GM19238 (cell line): Measurements from ENCODE around the gene MAU2.
"Not testable (repeated sequence)": the region's sequence is repeated elsewhere in the genome, so short reads cannot be mapped to it uniquely, and the experiment has no call there.

ENCODE experiments used
- DNase-seq: peaks from one replicate; pipeline ENCODE4 v3.0.0; 2011; ENCODE audit warnings: low spot score; ENCODE audit not compliant: insufficient read length

Gene MAU2

DNA sequence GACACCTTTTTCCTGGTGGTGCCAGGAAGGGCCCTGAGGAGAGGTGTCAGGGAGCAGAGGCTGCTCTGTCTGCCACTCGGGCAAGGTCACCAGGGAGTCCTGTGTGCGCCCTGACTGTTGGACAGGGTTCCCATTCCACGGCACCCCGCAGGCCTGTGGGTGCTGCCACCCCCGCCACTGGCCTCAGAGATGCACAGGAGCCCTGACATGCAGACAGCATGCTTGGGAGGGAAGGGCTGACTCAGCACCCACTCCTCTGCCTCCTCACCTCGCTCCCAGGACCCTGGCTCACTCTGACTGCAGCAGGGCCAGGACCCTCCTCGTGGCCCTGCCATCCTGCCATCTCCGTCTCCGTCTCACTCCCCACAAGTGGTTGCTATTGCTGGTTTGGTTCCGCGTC, 25.3 kb downstream of the MAU2 start:
- DNase-seq: no peak

GRCh38 chr19:19347401-19348110, 26.9 kb downstream of the MAU2 start:
- no peak for DNase-seq

DNA sequence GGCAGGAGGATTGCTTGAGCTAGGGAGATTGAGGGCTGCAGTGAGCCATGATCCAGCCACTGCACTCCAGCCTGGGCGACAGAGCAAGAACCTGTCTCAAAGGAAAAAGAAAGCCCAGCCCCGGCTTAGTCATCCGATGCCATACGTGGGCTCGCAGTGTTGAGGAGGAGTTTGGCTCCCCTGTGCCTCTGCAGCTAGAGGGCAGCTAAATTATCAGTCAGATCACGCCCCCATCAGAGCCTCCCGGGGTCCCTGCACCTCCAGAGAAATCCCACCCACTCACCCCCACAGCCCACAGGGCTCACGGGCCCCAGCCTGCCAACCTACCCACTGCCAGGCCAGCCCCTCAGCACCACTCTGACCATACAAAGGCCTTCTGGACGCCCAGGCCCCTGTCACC, 27.6 kb downstream of the MAU2 start:
- DNase-seq: no peak

- no peak for DNase-seq
These were observed 28.7 kb downstream of the MAU2 start for GRCh38 chr19:19349365-19349764.

- not testable (repeated sequence) for DNase-seq
These were observed 30.1 kb downstream of the MAU2 start for GRCh38 chr19:19350756-19351155.

DNA sequence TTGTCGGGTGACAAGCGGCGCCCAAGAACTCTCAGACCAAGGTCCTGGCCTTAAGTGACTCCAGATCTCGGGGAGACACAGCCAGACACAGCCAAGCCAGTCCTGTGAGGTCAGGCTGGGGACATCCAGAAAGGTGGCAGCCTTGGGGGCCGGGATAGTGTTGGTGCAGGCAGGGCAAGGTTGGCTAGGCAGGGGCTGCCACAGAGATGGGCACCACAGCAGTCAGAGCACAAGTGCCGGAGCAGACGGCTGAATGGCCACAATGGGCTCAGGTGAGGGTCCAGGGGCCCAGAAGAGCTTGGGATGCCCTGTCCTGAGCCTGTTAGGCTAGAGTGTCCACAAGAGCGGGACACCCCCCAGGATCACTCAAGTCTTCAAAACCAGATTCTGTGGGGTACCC, 32.2 kb downstream of the MAU2 start:
- no peak for DNase-seq

DNA sequence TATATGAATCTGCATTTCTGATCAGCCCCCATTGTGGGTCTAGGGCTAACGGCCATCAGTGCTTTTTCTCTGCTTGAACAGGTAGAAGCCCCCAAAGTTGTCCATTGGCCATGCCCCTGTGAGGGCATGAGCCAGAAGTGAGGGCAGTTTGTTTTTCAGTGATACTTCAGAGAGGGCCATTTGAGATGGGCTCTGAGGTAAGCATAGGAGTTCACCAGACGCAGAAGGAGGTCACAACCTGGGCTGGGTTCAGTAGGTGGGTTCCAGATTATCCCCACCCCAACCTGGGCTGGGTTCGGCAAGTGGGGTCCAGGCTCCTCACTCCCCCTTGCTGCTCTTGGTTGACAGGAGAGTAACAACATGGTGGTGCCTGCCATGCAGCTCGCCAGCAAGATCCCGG, 33.4 kb downstream of the MAU2 start:
- no peak for DNase-seq

DNA sequence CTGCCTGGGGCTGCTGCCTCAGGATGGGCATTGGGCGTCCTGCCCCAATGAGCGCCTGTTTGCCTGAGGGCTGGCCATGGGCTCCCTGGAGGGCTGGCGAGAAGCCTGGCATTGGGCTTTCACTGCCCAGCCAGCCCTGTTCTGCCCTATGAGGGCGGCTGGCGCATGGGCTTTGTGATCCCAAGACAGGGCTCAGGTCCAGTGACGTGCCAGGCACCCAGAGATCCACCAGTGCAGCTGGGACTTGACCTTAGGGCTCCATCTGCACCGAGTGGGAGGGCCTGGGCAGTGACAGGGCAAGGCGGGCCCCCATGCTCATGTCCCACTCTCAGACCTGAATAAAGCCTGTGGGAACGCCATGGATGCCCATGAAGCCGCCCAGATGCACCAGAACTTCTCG, 34.3 kb downstream of the MAU2 start:
- DNase-seq: no peak

GRCh38 chr19:19355606-19356139, 35.0 kb downstream of the MAU2 start:
- DNase-seq: no peak

GRCh38 chr19:19356500-19356899, 35.9 kb downstream of the MAU2 start:
- no peak for DNase-seq

GRCh38 chr19:19356901-19357566, 36.4 kb downstream of the MAU2 start:
- no peak for DNase-seq

- peak; percentile 56 for DNase-seq
These were observed 40.5 kb downstream of the MAU2 start for GRCh38 chr19:19361075-19361594.

DNA sequence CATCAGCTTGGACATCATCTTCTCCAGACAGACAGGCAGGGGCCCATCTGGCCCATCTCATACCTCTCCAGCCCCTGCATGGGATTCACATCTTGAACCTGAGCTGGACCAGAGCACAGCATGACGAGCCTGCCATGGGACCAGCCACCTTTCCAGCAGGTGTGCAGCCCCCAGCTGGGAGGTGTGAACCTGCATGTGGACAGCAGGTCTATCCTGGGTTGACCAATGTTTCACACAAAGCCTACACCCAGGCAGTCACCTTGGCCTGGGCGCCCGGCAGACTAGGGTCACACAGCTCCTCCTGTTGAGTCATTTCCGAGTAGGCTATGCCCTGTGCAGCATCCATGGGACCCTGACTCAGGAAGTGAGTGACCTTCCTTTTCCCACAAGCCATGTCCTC, 41.4 kb downstream of the MAU2 start:
- DNase-seq: no peak

DNA sequence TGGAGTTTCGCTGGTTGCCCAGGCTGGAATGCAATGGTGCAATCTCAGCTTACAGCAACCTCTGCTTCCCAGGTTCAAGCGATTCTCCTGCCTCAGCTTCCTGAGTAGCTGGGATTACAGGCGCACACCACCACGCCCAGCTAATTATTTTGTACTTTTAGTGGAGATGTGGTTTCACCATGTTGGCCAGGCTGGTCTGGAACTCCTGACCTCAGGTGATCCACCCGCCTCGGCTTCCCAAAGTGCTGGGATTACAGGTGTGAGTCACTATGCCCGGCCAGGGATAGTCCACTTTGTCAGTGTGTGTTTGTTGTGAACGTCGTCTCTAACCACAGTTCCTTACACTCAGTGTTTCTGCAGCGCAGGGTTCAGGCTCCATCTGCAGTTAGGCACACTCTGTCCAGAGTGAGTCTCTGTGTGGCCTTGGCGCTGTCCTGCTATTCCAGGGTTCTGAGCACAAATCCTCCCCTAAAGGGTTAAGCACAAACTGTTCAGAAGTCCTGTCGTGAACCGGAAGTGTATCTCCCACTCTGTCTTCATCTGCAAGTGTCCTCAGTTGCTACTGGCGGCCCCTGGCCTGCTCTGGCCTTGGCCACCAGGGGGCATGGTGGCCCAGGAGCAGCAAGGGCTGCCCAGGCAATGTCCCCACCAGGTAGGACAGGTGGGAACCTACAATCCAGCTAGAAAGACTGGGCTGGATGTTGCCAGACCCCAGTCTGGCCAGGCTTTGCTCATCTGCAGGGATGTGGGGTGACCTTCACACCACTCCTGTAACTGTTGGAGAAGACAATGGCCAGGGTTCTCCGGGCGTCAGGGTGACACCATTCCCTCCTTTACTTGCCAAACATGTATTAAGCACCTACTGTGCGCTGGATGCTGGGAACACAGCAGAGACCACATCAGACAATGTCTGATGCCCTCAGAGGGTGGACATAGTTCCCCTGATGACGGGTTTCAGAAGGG, 46.1 kb downstream of the MAU2 start:
- DNase-seq: peak; percentile 67

- no peak for DNase-seq
These were observed 47.5 kb downstream of the MAU2 start for GRCh38 chr19:19368087-19368486.

- no peak for DNase-seq
These were observed 50.4 kb downstream of the MAU2 start for GRCh38 chr19:19371059-19371458.

- DNase-seq: peak; percentile 47
These were observed 52.2 kb downstream of the MAU2 start for GRCh38 chr19:19372656-19373416.

DNA sequence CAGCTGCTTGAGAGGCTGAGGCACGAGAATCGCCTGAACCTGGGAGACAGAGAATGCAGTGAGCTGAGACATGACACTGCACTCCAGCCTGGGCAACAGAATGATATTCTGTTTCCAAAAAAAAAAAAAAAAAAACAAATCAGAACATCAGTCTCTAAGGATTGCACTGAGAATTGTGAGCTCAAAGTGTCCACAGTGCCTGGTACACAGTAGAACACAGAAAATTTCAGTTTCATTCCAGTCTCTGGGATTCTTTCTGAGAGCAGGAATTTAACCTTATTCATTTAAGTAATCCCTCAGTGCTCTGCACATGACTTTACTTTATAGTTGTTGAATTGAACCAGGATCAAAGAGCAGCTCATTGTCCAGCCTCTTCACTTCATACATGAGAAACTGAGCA, 58.9 kb downstream of the MAU2 start:
- no peak for DNase-seq

- not testable (repeated sequence) for DNase-seq
These were observed 59.7 kb downstream of the MAU2 start for GRCh38 chr19:19380316-19380715.

DNA sequence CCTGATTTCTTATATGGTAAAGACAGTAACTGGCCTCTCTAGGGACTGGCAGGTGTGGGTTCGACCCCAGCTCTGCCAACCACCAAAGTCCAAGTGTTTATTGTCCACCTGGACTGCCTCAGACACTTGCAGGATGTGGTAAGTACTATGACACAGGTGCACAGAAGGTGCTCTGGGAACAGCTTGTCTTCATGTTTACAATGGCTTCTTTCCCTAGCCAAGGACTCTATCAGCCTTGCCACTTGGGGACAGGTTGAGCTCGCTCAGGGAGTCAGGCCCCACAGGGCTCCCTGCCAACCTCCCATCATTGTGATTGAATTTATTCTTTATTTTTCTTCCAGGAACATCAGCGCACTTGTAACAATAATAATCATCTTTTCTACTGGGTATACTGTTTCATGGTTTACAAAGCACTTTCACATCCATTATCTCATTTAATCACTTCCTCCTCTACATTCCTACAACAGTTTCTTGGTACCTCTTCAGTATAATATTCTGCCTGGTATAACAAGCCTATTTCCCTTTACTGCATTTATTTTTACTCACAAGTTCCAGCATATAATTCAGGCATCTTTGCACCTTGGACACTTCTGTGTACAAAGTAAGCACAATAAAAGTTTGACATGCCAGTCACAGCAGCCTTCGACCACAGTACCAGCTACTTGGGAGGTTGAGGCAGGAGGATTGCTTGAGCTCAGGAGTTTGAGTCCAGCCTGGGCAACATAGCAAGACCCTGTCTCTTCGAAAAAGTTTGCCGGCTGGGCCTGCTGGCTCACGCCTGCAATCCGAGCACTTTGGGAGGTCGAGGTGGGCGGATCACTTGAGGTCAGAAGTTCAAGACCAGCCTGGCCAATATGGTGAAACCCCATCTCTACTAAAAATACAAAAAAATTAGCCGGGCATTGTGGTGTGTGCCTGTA, 60.6 kb downstream of the MAU2 start:
- DNase-seq: no peak
